Sigmoid colon (tissue), 7 donors: ENCODE results near the gene CDH13. TPM values are rescaled to one million over a fixed set of nuclear protein-coding genes. Genes with fewer than 3 reads are reported as not detected.

Experiments
- DNase-seq: peaks from one replicate; pipeline ENCODE4 v3.0.0-alpha.2; 2019
- H3K27ac ChIP-seq, 4 donors: fragments of 200-600 bp; sonication (generic); one replicate each; pipeline ENCODE4 v1.5.1; 2016 to 2019; ENCODE audit warnings: mild to moderate bottlenecking in 1 of 4
- H3K27me3 ChIP-seq, 3 donors: fragments of 200-600 bp; sonication (generic); one replicate each; pipeline ENCODE4 v1.5.1; 2019; ENCODE audit warnings: mild to moderate bottlenecking in 1 of 3
- H3K36me3 ChIP-seq, 4 donors: fragments of 200-600 bp; sonication (generic); one replicate each; pipeline ENCODE4 v1.5.1; 2016 to 2019
- H3K4me1 ChIP-seq, 4 donors: fragments of 200-600 bp; sonication (generic); one replicate each; pipeline ENCODE4 v1.5.1; 2017 to 2019
- H3K4me3 ChIP-seq, 4 donors: fragments of 200-600 bp; sonication (generic); one replicate each; pipeline ENCODE4 v1.5.1; 2017 to 2019; ENCODE audit warnings: mild to moderate bottlenecking in 2 of 4, moderate library complexity in 1 of 4
- H3K9me3 ChIP-seq, 4 donors: fragments of 200-600 bp in 3 of 4; sonication (generic) in 3 of 4; one replicate each; pipeline versions ENCODE4 v1.5.1 to v1.6.1; 2013 to 2019
- EP300 ChIP-seq, 4 donors: sonication (generic); formaldehyde crosslinking; IDR thresholded peaks; one replicate each; pipeline ENCODE4 v1.6.1; 2017; ENCODE audit warnings: antibody characterized with exemption in 4 of 4
- POLR2A ChIP-seq, 2 donors: fragments of 450-650 bp; IDR thresholded peaks; one replicate each; pipeline ENCODE4 v1.6.1; 2016; ENCODE audit warnings: antibody characterized with exemption in 2 of 2, mild to moderate bottlenecking in 2 of 2, moderate library complexity in 2 of 2
- POLR2AphosphoS5 ChIP-seq, 4 donors: sonication (generic); formaldehyde crosslinking; IDR thresholded peaks; one replicate each; pipeline ENCODE4 v1.6.1; 2017; ENCODE audit warnings: antibody characterized with exemption in 4 of 4
- WGBS, 2 donors: extraction: QIAGEN DNeasy Blood & Tissue Kit; methylation state at CpG; one replicate each; pipeline ENCODE4 v1.1.7; 2013; 5-methylcytosine and 5-hydroxymethylcytosine counted together
- intact Hi-C: fragments of 100-400 bp; cut with DNase I; formaldehyde crosslinking; loops from one replicate; pipeline ENCODE4 v1.15.1; 2023
- polyA plus RNA-seq, 3 donors: library from polyadenylated mRNA; stranded (reverse); fragments of 200-250 nt; gene quantifications; one replicate each; pipeline ENCODE4 v1.2.3, GENCODE V29; 2013
- total RNA-seq, 4 donors: library from RNA; depleted of rRNA; stranded (reverse); fragments of >200 nt; gene quantifications; one replicate each; pipeline ENCODE4 v1.1.0, GENCODE V29; 2016
- TF ChIP-seq, protein P1 (sequence below), 4 experiments: fragments of 450-650 bp in 3 of 4; fragments of 200-600 bp in 1 of 4; IDR thresholded peaks; one replicate each; pipeline ENCODE4 v1.5.1; 2016 to 2019; ENCODE audit warnings: antibody characterized with exemption in 4 of 4, mild to moderate bottlenecking in 3 of 4, moderate library complexity in 2 of 4
- donor health status: healthy with polysubstance abuse.
- donor health status: Bipolar disorder and iron deficiency.
- donor health status: healthy.

CDH13 gene
- total and polyA plus RNA-seq, 7 donors = 0.60 to 17.6 (median 11.8) TPM

DNA sequence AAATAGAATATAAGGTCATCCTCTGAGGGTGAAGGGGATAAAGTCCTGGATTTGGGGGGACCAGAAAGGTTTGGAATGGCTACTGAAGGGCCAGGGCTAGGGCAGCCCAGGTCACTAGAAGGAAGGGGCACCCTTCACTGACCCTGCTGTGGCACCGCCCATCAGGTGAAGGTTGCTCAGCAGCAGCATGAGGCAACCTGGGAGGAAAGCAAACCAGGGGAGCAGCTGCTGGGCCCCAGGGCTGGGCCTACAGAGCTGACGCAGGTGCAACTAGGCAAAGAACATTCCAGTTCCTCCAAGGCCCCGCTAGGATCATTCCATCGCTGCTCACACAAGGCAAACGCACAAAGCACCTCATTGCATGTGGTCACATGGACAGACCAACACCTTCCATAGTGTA, 1177.6 kb downstream of the CDH13 start:
- intact Hi-C loops = no loop called here
- peaks cover 0 to 23% (median 14%) of the 10 kb centered on the region in 4 donors for H3K4me1 ChIP-seq
- no peak overlapping the region for H3K27ac ChIP-seq
- H3K36me3 ChIP-seq = no peaks in the 10 kb centered on the region
- H3K27me3 ChIP-seq = no peaks in the 10 kb centered on the region
- H3K4me3 ChIP-seq = no peak overlapping the region
- no peaks in the 10 kb centered on the region for H3K9me3 ChIP-seq
- TF ChIP-seq POLR2AphosphoS5 (IDR thresholded peaks at IDR 0.05) (no peak), POLR2A (IDR thresholded peaks at IDR 0.05) (no peak), EP300 (IDR thresholded peaks at IDR 0.05) (no peak)
- TF ChIP-seq, protein P1, sequence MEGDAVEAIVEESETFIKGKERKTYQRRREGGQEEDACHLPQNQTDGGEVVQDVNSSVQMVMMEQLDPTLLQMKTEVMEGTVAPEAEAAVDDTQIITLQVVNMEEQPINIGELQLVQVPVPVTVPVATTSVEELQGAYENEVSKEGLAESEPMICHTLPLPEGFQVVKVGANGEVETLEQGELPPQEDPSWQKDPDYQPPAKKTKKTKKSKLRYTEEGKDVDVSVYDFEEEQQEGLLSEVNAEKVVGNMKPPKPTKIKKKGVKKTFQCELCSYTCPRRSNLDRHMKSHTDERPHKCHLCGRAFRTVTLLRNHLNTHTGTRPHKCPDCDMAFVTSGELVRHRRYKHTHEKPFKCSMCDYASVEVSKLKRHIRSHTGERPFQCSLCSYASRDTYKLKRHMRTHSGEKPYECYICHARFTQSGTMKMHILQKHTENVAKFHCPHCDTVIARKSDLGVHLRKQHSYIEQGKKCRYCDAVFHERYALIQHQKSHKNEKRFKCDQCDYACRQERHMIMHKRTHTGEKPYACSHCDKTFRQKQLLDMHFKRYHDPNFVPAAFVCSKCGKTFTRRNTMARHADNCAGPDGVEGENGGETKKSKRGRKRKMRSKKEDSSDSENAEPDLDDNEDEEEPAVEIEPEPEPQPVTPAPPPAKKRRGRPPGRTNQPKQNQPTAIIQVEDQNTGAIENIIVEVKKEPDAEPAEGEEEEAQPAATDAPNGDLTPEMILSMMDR (IDR thresholded peaks at IDR 0.05) = no peak
- WGBS, 2 donors = 94 to 95% methylated on average over 5 of the region's 5 CpGs
- no peak for DNase-seq

DNA sequence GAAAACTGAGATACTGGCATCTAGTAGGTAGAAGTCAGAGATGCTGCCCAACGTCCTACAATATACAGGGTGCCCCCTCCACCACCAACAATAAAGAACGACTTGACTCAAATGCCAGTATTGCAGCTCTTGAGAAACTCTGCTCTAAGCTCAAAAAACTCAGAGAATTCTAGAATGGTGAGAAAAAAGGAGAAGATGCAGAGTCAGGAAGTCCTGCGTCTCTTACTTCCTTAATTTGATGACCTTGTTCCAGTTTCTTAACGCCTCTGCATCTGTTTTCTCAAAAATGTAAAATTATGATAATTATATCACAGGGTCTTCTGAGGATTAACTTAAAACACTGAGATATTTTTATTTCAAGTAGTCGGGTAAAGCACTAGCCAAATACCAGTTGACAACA, 1179.3 kb downstream of the CDH13 start:
- intact Hi-C loops = loop anchor here (5.0 kb wide), 1 partner anchor 146 kb away; the partner anchor contains the start of gene OSGIN1
- H3K27ac ChIP-seq = peak overlapping the region in 2 of 4 donors; percentile 24 to 47
- TF ChIP-seq POLR2AphosphoS5 (IDR thresholded peaks at IDR 0.05) = no peak
- TF ChIP-seq, protein P1 (IDR thresholded peaks at IDR 0.05) = no peak
- no peak for TF ChIP-seq EP300 (IDR thresholded peaks at IDR 0.05)
- no peak for TF ChIP-seq POLR2A (IDR thresholded peaks at IDR 0.05)
- 36 to 60% methylated on average over 5 of the region's 5 CpGs for WGBS, 2 donors
- peaks cover 0 to 34% (median 31%) of the 10 kb centered on the region in 4 donors for H3K4me1 ChIP-seq
- no peak for DNase-seq
- peaks cover 0 to 5% (median 0%) of the 10 kb centered on the region in 4 donors for H3K36me3 ChIP-seq
- no peak overlapping the region for H3K4me3 ChIP-seq
- H3K27me3 ChIP-seq = no peaks in the 10 kb centered on the region
- H3K9me3 ChIP-seq = no peaks in the 10 kb centered on the region

- Histone ChIP-seq H3K9me3 (no peaks in the 10 kb centered on the region), H3K4me3 (no peak overlapping the region), H3K27me3 (no peaks in the 10 kb centered on the region), H3K4me1 (peaks cover 0 to 41% (median 35%) of the 10 kb centered on the region in 4 donors), H3K27ac (peak overlapping the region in 1 of 4 donors; percentile 24), H3K36me3 (peaks cover 0 to 8% (median 2%) of the 10 kb centered on the region in 4 donors)
- intact Hi-C loops = loop anchor here (5.0 kb wide), 1 partner anchor 146 kb away; the partner anchor contains the start of gene OSGIN1
- WGBS, 2 donors = 91 to 93% methylated on average over 6 of the region's 6 CpGs
- no peak for DNase-seq
- TF ChIP-seq, protein P1 (IDR thresholded peaks at IDR 0.05) = no peak
- TF ChIP-seq POLR2A (IDR thresholded peaks at IDR 0.05) = no peak
- no peak for TF ChIP-seq EP300 (IDR thresholded peaks at IDR 0.05)
- TF ChIP-seq POLR2AphosphoS5 (IDR thresholded peaks at IDR 0.05) = no peak
Measured at GRCh38 chr16:83806731-83807130, 1180.0 kb downstream of the CDH13 start.

- Histone ChIP-seq H3K4me3 (peak overlapping the region; percentile 71 to 97 (median 83)), H3K27ac (peak overlapping the region; percentile 81 to 83 (median 83)), H3K36me3 (peaks cover 0 to 10% (median 4%) of the 10 kb centered on the region in 4 donors), H3K27me3 (no peaks in the 10 kb centered on the region), H3K4me1 (peaks cover 0 to 41% (median 34%) of the 10 kb centered on the region in 4 donors), H3K9me3 (no peaks in the 10 kb centered on the region)
- peak; percentile 62 for DNase-seq
- intact Hi-C loops = loop anchor here (5.0 kb wide), 1 partner anchor 145 kb away; the partner anchor contains the start of gene OSGIN1
- WGBS, 2 donors = 75 to 89% methylated on average over 8 of the region's 8 CpGs
- TF ChIP-seq, protein P1 (IDR thresholded peaks at IDR 0.05) = no peak
- TF ChIP-seq POLR2AphosphoS5 (IDR thresholded peaks at IDR 0.05) (no peak), POLR2A (IDR thresholded peaks at IDR 0.05) (no peak), EP300 (IDR thresholded peaks at IDR 0.05) (no peak)
Measured at GRCh38 chr16:83807327-83807709, 1180.5 kb downstream of the CDH13 start.
